GM19397 (cell line): ENCODE measurements around the gene ERFL.
A peak's percentile ranks its signal among the peaks of the same experiment; 100 is the strongest.
"Not testable (repeated sequence)": the region's sequence is repeated elsewhere in the genome, so short reads cannot be mapped to it uniquely, and the experiment has no call there.

ENCODE experiments used
- ATAC-seq: cut with Tn5 transposase; IDR thresholded peaks from one replicate; pipeline ENCODE4 v1.9.1; 2021; ENCODE audit warnings: mild to moderate bottlenecking, moderate library complexity; ENCODE audit not compliant: unreplicated experiment

The ERFL gene

GRCh38 chr19:41879670-41880328, 48.5 kb downstream of the ERFL start:
- no peak for ATAC-seq

- no peak for ATAC-seq
These were observed 49.2 kb downstream of the ERFL start for GRCh38 chr19:41879080-41879479.

- ATAC-seq: no peak
These were observed 50.0 kb downstream of the ERFL start for GRCh38 chr19:41877916-41878905.

- ATAC-seq: peak; percentile 75
These were observed 51.1 kb downstream of the ERFL start, which contains the start of gene CD79A for GRCh38 chr19:41876847-41877832. CD79A (plus strand) TSS chr19:41877279; CDS start chr19:41877305, 26 bp downstream.

GRCh38 chr19:41875973-41876372, 52.3 kb downstream of the ERFL start:
- ATAC-seq: not testable (repeated sequence)

- ATAC-seq: no peak
These were observed 55.2 kb downstream of the ERFL start for GRCh38 chr19:41872775-41873647.

- no peak for ATAC-seq
These were observed 55.9 kb downstream of the ERFL start for GRCh38 chr19:41872384-41872774.

GRCh38 chr19:41871573-41872383, 56.5 kb downstream of the ERFL start:
- ATAC-seq: peak; percentile 48

- ATAC-seq: no peak
These were observed 57.8 kb downstream of the ERFL start for GRCh38 chr19:41870401-41870873.

- no peak for ATAC-seq
These were observed 58.8 kb downstream of the ERFL start for GRCh38 chr19:41869374-41869955.

- ATAC-seq: no peak
These were observed 59.3 kb downstream of the ERFL start for GRCh38 chr19:41868989-41869300.

GRCh38 chr19:41868120-41868988, 59.9 kb downstream of the ERFL start:
- ATAC-seq: no peak

- no peak for ATAC-seq
These were observed 62.0 kb downstream of the ERFL start for GRCh38 chr19:41866284-41866683.

- no peak for ATAC-seq
These were observed 63.9 kb downstream of the ERFL start for GRCh38 chr19:41864374-41864773.

- no peak for ATAC-seq
These were observed 64.9 kb downstream of the ERFL start for GRCh38 chr19:41863209-41863931.

- no peak for ATAC-seq
These were observed 65.7 kb downstream of the ERFL start for GRCh38 chr19:41862445-41862986.

GRCh38 chr19:41861846-41862245, 66.4 kb downstream of the ERFL start:
- ATAC-seq: no peak
